Mesenteric fat pad (tissue), 1 donor: Measurements from ENCODE around the gene MARVELD1. TPM values are rescaled to one million over a fixed set of nuclear protein-coding genes. Genes with fewer than 3 reads are reported as not detected.
"Not testable (repeated sequence)": the region's sequence is repeated elsewhere in the genome, so short reads cannot be mapped to it uniquely, and the experiment has no call there.

Experiments
- DNase-seq: peaks from one replicate; pipeline ENCODE4 v3.0.0-alpha.2; 2020; ENCODE audit warnings: low spot score
- long read RNA-seq: library from polyadenylated mRNA; unstranded; transcript quantifications from one replicate; pipeline ENCODE4 v2.0.0, GENCODE V29; 2020
- total RNA-seq: library from RNA; stranded (reverse); fragmentation: NEBNext Ultra II Directional; extraction: Animal tissue kit (Norgen Biotek cat#: 25700); gene quantifications from one replicate; pipeline ENCODE4 v1.2.1, GENCODE V29; 2021
- donor health status: DM: yes; HTN: yes; CAD: no.

MARVELD1 gene
- 28.7 TPM for total RNA-seq
- long read RNA-seq, transcript MARVELD1-201 (2 exons, 3,221 nt) = major isoform, 31 of 34 reads
- long read RNA-seq, partial matches to known transcripts = 0 of 34 reads
- long read RNA-seq, other reads (novel, unspliced or antisense) = 2 of 34 reads

DNA sequence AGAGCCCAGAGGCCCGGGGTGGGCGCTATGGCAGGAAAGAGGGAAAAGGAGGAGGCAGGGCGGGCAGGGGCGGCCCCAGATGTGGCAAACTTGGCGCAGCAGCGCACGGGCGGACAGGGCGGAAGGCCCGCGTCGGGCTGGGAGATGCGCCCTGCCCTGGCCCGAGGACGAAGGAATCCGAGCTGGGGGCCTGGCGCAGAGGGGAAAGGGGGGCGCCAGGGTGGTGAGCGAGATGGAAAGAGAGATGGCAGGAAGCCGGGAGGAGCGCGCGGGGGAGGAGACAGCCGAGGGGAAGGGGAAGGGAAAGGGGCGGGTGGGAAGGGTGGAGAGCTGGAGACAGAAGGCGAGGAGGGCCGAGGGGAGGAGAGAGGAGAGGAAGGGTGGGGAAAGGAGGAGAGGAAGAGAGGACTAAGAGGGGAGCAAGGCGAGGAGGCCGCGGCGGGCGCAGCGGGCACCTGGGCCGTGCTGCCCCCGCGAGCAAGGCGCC, at the start of gene MARVELD1:
Gene MARVELD1 (plus strand): TSS at position 392 of the 487 bp plus-strand sequence. CDS start 147 bp downstream, outside the sequence.
- DNase-seq = no peak

DNA sequence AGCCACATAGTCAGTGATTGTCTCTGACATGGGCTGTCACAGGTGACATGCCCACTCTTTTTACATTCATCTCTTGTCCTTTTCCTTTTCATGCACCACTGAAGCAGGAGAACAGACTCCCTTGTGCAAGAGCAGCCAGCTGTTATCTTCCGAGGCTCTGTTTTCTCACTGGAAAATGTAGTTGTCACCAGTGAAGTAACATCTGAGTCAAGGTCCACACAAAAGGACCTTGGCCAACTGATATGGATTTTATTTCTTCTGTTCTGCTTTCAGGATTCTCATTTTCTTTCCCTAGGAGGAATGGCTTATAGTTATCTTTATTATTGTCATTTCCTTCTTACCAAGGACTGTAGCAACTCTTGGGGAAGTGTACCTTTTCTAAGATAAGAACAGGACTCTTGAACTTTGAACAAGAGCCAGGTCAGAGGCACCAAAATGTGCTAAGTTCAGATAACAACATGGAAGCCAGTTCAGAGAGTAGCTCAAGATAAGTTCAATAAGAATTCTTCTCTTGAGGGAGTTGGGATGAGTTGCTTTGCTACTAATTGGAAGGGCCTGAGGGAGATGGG, 49.2 kb upstream of the MARVELD1 start:
- DNase-seq = no peak

DNA sequence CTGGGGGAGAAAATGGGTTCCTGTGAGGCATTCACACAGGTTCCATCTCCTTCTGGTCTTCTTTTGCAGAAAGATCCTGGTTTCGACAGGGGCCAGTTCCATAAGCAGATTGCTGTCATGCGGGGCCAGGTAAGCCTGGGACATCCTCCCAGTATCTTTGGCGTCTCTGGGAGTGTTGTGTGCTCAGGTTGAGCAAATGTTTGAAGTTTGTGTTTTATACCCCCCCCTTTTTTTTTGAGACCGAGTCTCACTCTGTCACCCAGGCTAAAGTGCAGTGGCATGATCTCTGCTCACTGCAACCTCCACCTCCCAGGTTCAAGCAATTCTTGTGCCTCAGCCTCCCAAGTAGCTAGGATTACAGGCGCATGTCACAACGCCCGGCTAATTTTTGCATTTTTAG, 46.5 kb upstream of the MARVELD1 start:
- no peak for DNase-seq

DNA sequence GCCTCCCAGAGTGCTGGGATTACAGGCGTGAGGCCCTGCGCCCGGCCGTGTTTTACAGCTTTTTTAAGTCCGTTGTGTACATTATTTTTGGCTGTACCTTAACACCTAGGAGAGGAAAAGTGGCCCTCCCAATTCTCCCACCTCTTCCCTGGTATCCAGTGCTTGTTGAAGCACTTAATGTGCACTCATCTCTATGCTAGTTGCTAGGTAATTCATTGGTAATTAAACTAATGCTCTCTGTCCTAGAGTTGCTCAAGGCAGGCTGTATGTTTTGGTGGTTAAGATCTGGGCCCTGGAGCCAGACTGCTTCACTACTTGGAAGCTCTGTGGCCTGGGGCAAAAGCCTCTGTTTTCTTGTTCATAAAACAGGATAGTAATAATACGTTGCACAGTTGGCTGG, 46.1 kb upstream of the MARVELD1 start:
- no peak for DNase-seq

DNA sequence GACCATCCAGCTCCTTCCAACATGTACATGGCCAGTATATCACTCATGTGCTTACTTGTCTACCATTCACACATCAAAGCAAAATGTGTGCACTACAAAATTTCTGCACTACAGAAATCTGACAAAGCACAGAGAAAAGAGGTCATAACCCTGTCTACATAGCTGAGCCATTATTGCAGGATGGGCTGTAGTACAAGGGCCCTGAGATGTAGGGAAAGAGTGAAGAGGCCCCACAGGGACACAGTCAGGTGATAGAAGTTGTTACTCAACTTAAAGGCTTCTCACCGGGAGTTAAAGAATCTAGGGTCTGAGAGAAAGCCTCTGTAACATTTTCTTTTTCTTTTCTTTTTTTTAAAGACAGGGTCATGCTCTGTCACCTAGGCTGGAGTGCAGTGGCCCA, 44.0 kb upstream of the MARVELD1 start:
- no peak for DNase-seq

DNA sequence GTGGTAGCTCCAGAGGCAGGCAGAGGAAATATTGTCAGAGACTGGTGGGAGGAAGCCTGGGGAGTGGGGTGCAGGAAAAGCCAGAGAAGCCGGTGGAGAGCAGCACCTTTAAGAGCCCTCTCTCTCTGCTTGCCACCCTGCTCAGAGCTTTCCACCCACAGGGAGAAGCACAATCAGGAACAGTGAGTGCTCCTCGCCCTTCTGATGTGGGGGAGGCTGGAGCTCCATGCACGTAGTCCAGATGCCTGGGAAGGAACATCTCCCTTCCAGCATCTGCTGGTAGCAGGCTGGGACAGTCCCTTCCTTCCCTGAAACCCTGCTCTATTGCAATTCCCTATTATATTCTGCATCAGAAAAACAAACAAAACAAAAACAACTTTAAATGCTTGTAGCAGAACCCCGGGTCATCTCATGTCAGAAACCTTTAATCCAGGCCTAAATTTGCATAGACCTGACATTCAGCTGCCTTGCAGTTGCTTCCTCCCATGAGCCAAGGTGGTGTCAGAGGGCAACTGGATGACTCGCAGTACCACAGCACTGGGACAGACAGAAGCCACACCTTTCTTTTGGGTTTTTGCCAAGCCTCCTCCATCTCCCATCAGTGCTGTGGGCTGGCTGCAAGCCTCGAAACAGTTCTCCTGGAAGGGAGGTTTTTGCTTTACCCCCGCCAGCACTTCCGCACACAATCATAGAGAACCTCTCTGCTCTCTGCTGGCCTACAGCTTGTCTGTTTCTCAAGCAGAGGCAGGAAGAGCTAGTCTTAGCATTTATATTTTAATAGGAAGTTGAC, 39.6 kb upstream of the MARVELD1 start:
- no peak for DNase-seq

DNA sequence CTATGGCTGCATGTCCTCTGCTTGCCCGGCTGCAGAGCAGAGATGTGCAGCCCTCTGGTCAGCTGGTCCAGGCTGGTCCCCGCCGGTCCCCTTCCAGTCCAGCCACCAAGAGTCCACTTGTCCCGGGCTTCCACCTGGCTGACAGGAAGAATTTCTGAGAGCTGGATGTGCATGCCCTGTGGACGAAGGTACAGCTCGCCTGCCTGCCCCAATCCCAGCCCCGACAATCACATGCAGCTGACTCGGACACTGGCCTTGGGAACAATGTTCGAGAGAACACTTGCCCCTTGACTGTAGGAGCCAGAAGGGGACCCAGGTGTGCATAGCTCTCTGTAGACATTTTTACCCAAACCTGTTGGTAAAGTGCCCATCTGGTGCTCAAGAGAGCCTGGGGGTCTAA, 38.3 kb upstream of the MARVELD1 start:
- DNase-seq = no peak

DNA sequence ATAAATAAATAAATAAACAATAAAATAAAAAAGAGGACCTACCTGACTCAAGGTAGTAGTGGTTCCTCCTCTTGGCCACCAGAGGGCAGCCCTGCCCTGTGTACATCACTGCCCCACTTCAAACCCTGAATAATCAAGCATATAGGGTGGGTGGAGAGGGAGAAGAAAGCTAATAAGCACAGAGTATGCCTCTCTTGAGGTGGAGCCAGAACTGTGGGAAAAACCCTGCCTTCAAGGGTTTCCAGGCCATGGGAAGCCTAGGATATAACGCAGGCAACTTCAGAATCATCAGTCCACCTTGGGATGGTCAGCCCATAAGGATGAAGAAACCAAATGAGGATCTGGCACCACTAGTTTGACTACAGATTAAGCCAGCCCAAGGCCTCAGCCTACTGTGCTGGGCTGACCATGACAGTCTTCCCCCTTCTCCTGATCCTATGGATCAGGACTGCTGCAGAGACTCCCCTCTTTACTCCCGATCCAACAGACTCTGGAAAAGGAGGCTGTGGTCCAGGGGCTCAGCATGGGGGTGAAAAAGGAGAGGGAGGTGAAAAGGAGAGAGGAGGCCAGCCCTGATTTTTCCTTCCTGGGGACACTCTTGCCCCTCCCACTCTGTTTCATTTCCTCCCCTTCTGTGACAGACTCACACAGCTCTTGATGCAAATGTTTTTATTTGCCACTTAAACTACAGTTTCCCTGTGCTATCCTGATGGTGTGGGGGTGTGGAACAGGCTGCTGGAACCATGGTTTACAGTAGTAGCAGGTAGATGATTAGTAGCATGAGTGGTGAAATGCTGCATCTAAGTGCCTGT, 36.6 kb upstream of the MARVELD1 start:
- DNase-seq = no peak

DNA sequence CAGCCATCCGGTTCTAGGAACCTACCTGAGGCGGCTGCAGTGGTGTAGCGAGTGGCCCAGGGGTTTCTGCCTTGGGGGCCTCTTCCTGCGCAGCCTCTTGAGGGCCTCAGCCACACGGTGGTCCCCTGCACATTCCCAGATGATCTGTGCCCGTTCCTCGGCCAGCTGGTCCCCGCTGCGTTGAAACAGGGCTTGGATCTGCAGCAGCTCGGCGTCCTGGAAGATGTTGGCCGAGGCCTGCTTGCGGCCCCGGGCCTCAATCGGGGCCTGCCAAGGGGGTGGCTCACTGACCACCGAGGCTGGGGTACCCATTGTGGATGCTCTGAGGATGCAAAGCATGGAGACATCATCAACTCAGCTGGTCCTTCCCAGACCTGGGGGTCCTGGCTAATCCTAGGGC, 33.9 kb upstream of the MARVELD1 start:
- no peak for DNase-seq

DNA sequence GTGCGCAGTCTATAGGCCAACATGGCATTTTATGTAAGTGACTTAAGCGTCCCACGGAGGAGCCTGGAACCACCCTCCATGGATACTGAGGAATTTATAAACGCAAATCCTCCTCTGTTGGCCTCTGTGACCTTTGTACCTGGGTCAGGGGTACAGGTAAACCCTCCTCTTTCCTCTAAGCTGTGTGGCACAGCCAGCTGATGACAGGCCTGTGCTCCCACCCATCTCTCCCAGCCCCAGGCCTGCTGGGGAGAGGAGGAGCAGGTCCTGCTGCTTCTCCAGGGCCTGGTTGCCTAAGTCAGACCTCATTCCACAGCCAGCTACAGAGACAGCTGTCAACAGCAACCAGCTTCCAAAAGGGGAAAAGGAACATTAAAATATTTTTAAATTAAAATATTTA, 31.5 kb upstream of the MARVELD1 start:
- DNase-seq = no peak

DNA sequence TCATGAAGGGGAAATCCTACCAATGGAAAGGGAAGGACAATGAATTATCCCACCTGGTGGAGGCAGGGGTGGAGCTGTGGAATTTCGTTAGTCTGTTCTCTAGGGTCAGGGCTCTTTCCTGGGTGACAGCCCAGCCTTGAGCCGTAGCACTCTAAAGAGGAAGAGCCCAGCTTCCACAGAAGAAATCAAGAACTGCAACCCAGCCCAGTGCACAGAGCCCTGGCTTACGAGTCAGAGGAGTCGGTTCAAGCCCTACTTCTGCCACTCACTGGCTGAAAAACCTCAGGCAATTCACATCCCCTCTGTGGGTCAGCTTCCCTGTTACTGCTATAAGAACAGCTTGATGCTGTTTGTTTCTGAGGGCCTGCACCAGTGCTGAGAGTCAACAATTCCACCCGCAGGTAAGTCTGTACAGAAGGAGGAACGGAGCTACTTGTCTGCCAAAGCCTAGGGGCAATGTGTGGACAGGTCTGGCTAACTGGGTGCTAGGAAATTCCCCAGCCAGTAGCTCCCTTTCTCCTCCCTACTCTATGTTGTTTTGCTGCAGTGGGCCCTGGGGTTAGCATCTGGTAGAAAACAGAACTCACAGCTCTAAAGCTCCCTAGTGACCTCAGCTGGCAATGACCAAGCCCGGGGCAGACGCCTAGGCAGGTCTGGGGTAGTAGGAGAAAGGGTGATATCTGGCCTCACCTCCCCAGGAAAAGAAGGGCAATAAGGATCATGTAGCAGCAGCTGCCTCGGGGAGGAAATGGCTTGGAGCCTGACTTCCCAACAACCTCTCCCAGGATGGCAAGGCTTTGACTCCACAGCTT, 29.8 kb upstream of the MARVELD1 start:
- no peak for DNase-seq

DNA sequence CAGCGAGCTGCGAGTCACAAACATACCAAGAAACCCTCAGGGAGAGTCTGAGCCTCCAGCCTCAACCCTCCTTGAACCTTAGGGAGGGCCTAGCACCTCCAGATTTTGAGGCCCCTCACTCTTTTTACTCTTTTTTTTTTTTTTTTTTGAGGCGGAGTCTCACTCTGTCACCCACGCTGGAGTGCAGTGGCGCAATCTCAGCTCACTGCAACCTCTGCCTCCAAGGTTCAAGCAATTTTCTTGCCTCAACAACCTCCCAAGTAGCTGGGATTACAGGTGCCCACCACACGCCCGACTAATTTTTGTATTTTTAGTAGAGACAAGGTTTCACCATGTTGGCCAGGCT, 29.2 kb upstream of the MARVELD1 start:
- DNase-seq = not testable (repeated sequence)

DNA sequence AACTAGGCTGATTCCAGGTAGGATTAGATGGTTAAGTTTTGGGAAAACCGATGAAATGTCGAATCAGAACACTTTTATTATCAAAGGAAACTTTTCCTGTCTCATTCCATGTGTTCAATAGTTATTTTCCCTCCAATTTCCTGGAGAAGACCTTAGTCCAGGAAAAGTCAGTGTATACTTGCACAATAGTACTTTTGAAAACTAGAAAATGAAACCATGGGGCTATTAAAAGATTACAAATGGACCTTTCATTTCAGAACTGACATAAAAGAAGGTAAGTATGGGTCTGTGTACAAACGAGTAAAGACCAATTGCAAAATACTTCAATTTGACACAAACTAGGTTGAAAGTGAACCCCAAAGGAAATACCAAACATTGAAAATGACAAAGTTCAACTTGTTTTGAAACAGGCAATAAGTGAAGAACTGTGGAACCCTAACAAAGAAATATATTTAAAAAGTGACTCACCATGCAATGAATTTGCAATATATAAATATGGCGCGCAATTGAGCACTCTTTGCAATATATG, 28.6 kb upstream of the MARVELD1 start:
- DNase-seq = no peak

DNA sequence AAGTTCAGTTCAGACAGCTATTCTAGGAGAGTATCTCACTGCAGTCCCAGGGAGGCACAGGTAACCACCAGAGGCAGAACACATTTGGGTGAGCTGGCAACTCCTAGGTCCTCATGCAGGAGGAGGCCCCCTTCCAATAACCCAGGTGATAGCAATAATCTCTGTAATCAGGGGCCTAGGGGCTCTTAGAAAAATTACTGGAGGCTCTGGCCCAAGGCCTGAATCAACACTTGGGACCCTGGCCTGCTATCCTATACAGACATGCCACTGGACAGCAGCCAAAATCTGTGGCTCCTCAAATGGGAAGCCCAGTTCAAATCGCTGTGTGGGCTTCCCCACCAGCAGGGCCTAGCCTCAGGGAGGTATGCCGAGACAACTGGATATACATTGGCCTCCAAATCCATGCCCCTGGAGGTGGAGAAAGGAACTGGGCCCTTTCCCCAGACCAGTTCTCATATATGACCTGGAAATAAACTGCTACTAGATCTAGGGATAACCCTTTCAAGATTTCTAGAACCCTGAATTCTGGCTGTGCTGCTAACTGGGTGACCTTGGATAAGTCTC, 28.1 kb upstream of the MARVELD1 start:
- no peak for DNase-seq

DNA sequence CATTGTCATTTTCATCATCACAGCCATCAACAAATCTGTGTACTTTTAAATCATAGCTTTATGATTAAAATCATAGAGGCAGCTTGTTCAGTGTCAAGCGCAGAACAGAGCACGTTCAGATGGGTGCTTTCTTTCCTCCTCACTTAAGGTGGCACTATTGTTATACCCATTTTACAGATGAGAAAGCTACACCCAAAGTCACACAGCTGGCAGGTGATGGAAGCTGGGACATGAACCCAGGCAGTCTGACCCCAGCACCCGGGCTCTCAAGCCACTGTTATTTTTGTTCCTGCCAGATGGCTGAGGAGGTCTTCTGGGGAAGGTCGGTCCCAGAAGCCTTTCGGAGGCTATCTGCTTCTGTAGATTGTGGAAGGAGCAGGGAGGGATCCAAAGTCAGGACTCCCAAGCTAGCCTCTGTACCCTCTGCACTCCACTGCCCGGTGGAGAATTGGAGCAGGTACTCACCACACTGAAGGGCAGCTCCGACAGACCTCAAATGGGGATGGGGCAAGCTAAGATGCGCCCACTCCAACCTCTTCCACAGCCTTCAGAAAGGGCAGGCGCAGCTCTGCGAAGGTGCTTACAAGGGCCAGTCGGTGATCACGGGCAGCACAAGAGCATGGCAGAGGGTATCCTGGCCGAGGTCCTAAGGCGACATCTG, 27.1 kb upstream of the MARVELD1 start:
- DNase-seq = no peak

DNA sequence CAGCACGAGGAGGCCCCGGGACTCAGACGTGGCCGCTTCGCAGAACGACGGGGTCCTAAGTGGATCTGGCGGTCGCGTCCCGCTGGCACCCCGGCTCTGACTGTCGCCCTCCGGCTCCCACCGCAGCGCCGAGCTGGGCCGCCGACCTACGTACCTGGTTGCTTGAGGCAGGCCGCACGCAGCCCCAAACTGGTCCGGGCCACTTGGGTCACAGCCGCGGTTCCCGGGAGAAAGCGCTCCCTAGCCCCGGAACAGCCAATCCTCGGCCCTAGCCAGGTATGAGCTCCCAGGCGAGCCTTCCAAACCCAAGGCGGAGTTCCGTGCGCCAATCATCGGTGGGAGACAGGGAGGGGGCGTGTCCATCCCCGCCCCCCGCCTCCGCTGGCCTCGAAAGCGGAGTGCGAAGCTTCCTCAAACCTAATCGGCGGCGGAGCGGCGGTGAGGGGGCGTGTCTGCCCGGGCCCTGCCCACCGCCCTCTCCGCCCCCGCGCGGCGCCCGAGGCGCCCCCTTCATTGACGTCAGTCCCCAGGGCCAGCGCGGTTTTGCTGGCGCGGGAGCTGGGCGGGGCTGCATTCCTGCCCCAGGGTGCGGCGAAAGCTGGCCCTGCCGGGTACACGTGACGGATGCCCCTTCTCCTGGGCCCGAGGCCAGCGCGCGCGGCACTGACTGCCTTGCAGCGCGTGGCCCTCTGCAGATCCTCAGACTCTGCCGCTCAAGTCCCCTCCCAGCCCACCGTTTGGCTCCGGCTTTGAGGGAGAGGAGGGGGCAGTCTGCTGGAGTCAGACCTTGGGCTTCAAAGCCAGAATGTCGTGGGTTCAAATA, 26.4 kb upstream of the MARVELD1 start, which contains the start of gene AVPI1:
Gene AVPI1 (minus strand): TSS at position 280 of the 823 bp plus-strand sequence. CDS start 7,336 bp downstream, outside the sequence.
- peak; percentile 99 for DNase-seq

DNA sequence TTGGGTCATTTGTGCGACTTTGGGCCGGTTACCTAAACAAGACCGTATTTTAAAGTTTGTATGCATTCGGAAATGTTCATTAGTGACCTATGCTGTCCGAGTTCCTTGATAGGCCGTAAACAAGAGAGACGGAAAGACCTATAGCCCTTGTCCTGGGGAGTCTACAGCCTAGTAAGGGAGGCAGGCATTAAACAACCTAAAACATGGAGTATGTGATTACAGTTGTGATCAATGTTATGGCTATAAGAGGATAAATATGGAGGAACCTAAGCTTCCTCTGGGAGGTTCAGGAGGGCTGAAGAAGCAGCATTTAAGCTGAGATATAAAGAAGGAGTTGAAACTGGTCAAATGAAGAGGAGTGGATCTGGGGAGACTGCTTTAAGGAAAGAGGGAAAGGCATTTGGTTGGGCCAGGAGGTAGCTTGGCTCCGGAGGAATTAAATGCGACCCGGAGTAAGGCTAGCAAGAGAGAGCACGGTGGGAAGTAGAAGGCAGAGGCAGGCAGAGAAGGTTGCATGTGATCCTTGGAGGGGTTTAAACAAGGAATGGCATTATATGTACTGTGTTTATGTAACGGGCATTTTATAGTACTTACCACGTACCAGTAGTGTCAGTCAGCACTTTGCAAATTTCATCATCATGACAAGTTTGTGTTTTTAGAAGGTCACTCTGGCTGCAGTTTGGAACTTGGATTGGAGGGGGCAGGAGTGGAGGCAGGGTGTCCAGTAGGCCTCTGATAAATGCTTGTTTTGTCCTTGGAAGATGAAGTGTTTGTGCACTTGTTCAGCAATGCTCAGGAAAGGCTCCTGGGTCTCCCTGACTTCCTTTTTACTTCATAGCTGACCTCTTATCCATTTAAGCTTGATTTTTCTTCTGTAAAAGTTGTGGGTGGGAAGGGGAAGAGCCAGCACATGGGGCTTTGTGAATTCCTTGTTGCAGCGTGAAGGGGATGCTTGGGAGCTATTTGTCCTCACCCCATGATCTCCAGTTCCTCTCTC, 25.4 kb upstream of the MARVELD1 start:
- no peak for DNase-seq
